GM21576 (cell line): ENCODE results near the gene LSM5.

Experiments used
- ATAC-seq: cut with Tn5 transposase; IDR thresholded peaks from one replicate; pipeline ENCODE4 v1.9.1; 2021; ENCODE audit warnings: mild to moderate bottlenecking, moderate library complexity; ENCODE audit not compliant: unreplicated experiment

The LSM5 gene

GRCh38 chr7:32490127-32490796 lies at the start of gene LSM5:
LSM5 (minus strand) TSS chr7:32490380; CDS start chr7:32490365, 15 bp downstream.
- peak; percentile 88 for ATAC-seq

GRCh38 chr7:32539366-32539765 lies 49.2 kb upstream of the LSM5 start:
- ATAC-seq = no peak

GRCh38 chr7:32537760-32538159 lies 47.6 kb upstream of the LSM5 start:
- no peak for ATAC-seq

GRCh38 chr7:32536585-32536984 lies 46.4 kb upstream of the LSM5 start:
- no peak for ATAC-seq

- ATAC-seq = no peak
Measured at GRCh38 chr7:32536016-32536415, 45.8 kb upstream of the LSM5 start.

GRCh38 chr7:32535162-32535702 lies 45.1 kb upstream of the LSM5 start:
- ATAC-seq = no peak

GRCh38 chr7:32533276-32534029 lies 43.3 kb upstream of the LSM5 start:
- no peak for ATAC-seq

- no peak for ATAC-seq
Measured at GRCh38 chr7:32532716-32533115, 42.5 kb upstream of the LSM5 start.

- ATAC-seq = no peak
Measured at GRCh38 chr7:32532086-32532485, 41.9 kb upstream of the LSM5 start.

- no peak for ATAC-seq
Measured at GRCh38 chr7:32531402-32531801, 41.2 kb upstream of the LSM5 start.

GRCh38 chr7:32525839-32526238 lies 35.7 kb upstream of the LSM5 start:
- no peak for ATAC-seq

- no peak for ATAC-seq
Measured at GRCh38 chr7:32524631-32525030, 34.5 kb upstream of the LSM5 start.

GRCh38 chr7:32522746-32523530 lies 32.8 kb upstream of the LSM5 start:
- no peak for ATAC-seq

GRCh38 chr7:32519763-32520162 lies 29.6 kb upstream of the LSM5 start:
- ATAC-seq = no peak

GRCh38 chr7:32518534-32519140 lies 28.5 kb upstream of the LSM5 start:
- ATAC-seq = no peak

- no peak for ATAC-seq
Measured at GRCh38 chr7:32516551-32517100, 26.4 kb upstream of the LSM5 start.

GRCh38 chr7:32515890-32516550 lies 25.8 kb upstream of the LSM5 start:
- peak; percentile 89 for ATAC-seq

- ATAC-seq = no peak
Measured at GRCh38 chr7:32513210-32513609, 23.0 kb upstream of the LSM5 start.

GRCh38 chr7:32511791-32512190 lies 21.6 kb upstream of the LSM5 start:
- no peak for ATAC-seq

- no peak for ATAC-seq
Measured at GRCh38 chr7:32507414-32507813, 17.2 kb upstream of the LSM5 start.
